Activated T-helper 17 cell treated with anti-CD3 and anti-CD28 coated beads, Interleukin-2, amount 50 U/mL, for 72 hours (primary cell): Measurements from ENCODE around the gene ZNF775. TPM values are rescaled to one million over a fixed set of nuclear protein-coding genes. Genes with fewer than 3 reads are reported as not detected.
"Not testable (repeated sequence)": the region's sequence is repeated elsewhere in the genome, so short reads cannot be mapped to it uniquely, and the experiment has no call there.

Experiments
- ATAC-seq: fragments of 150-1000 bp; cut with Tn5 transposase; replicated peaks from 2 replicates; pipeline ENCODE4 v1.10.0; 2021; ENCODE audit warnings: mild to moderate bottlenecking, moderate library complexity
- H3K27ac Mint-ChIP-seq: one replicate; pipeline ENCODE4 v1.8.0; 2022; ENCODE audit warnings: mixed read lengths
- H3K27me3 Mint-ChIP-seq: one replicate; pipeline ENCODE4 v1.8.0; 2022; ENCODE audit warnings: mixed read lengths
- H3K36me3 Mint-ChIP-seq: one replicate; pipeline ENCODE4 v1.8.0; 2022; ENCODE audit warnings: low read depth, mild to moderate bottlenecking, mixed read lengths
- H3K4me1 Mint-ChIP-seq: one replicate; pipeline ENCODE4 v1.8.0; 2022; ENCODE audit warnings: mixed read lengths
- H3K4me3 Mint-ChIP-seq: one replicate; pipeline ENCODE4 v1.8.0; 2022; ENCODE audit warnings: mild to moderate bottlenecking, mixed read lengths
- H3K9me3 Mint-ChIP-seq: one replicate; pipeline ENCODE4 v1.8.0; 2022; ENCODE audit warnings: mixed read lengths
- total RNA-seq, 2 donors: library from RNA; stranded (reverse); gene quantifications; one replicate each; pipeline ENCODE4 v1.2.3, GENCODE V29; 2022

ZNF775 gene
- total RNA-seq, 2 donors from 2014 or later: 2.5 to 3.2 TPM

DNA sequence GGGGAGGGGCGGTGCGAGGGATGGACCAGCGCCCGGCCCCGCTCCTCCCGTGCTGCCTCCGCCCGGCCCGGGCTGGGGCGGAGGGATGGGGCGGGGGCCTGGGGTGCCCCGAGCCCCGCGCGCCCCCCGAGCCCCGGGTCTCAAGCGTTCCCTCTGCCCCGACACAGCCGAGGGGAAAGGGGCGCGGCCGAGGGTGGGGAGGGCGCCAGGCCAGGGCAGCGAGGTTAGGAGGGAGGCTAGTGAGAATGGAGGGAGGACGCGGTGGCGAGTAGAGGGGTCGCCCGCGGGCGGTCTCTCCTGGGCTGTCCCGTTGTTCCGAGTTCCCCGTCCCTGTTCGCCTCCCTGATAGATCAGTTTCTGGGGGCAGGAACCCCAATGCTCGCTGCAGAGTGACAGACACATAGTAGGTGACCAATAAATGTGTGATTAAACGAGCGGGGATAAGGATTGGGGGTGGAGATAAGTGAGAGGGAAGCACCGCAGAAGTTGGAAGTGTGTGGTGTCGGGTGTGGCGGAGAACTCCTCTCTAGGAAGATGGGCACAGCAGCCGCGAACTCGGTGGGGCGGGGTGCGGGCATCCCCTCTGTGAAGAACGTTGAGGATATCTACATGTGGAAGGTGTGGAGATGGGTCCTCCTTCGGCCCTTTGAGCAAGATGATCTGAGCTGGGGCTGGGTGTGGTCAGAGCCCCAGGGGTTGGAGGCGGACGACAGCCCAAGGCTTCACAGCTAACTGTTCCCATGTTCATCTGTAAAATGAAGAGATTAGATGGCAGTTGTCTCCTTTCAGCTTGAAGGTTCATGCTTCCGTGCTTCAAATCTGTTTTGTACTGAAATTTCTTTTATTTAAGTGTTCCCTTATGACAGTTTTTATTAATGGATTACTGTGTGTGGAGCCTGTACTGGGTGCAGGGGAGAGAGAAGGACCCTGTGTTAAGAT lies 580 bp downstream of the ZNF775 start:
- no peaks in the 10 kb centered on the region for H3K27me3 Mint-ChIP-seq
- H3K36me3 Mint-ChIP-seq: peaks cover under 1% of the 10 kb centered on the region
- H3K4me1 Mint-ChIP-seq: peaks cover 33% of the 10 kb centered on the region
- H3K4me3 Mint-ChIP-seq: peak overlapping the region; percentile 91
- ATAC-seq: no peak
- no peaks in the 10 kb centered on the region for H3K9me3 Mint-ChIP-seq
- peak overlapping the region; percentile 85 for H3K27ac Mint-ChIP-seq

DNA sequence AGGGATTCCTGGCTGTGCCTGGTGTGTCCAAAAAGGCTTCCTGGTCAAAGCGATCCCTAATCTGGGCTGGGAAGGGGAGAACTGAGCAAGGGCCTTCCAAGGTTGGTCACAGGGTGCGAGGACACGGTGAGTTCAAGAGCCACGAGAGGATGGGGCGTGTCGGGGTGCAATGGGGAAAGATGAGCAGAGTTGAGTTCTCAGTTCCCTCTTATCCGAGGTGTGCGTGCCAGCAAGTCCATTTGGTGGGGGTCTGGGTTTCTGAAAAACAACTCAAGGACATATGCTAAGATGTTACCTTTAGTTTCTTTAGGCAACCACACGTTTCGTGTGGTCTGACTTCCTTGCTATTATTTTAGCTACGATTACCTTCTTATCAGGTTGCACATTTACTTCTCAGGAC lies 1.3 kb downstream of the ZNF775 start:
- no peak for ATAC-seq
- no peaks in the 10 kb centered on the region for H3K9me3 Mint-ChIP-seq
- H3K27me3 Mint-ChIP-seq: no peaks in the 10 kb centered on the region
- no peaks in the 10 kb centered on the region for H3K36me3 Mint-ChIP-seq
- peak overlapping the region; percentile 91 for H3K4me3 Mint-ChIP-seq
- peaks cover 33% of the 10 kb centered on the region for H3K4me1 Mint-ChIP-seq
- peak overlapping the region; percentile 85 for H3K27ac Mint-ChIP-seq

DNA sequence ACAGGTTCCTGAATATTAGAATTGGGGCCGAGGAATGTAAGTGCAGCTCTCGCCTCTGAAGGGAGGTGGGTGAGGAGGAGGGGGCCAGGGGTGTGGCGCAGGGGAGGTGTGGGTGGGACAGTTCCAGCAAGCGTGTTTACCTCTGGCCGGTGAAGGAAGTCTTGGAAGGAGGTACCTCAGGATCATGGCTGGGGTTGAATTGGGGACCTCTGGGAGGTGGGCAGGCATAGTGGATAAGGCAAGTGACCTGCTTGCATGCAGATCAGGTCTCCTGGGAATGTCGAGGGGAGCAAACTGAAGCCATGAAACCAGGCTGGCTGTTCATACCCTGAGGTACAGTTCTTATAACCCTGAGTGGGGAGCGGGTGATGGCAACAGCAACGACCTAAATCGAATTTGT lies 2.0 kb downstream of the ZNF775 start:
- Mint-ChIP-seq H3K9me3 (no peaks in the 10 kb centered on the region), H3K4me3 (no peak overlapping the region), H3K36me3 (no peaks in the 10 kb centered on the region), H3K27me3 (no peaks in the 10 kb centered on the region), H3K4me1 (peaks cover 28% of the 10 kb centered on the region), H3K27ac (no peak overlapping the region)
- no peak for ATAC-seq

DNA sequence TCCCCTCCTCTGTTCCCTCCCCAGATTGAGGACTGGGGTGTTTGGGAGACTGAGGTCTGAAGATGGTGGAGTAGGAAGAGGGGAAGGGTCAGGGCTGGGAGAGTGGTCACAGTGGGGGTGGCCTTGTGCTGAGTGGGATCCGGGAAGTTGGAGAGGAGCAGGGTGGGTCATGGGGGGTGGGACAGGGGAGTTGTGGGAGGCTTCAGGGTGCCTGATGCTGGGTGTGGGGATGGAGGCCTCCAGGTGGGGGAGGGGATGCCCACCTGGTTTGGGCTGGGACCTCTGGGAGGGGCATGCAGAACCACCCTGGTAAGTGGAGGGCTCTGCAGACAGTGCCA lies 2.6 kb downstream of the ZNF775 start:
- ATAC-seq: no peak
- Mint-ChIP-seq H3K4me1 (peaks cover 23% of the 10 kb centered on the region), H3K36me3 (no peaks in the 10 kb centered on the region), H3K4me3 (no peak overlapping the region), H3K9me3 (no peaks in the 10 kb centered on the region), H3K27me3 (no peaks in the 10 kb centered on the region), H3K27ac (no peak overlapping the region)

GRCh38 chr7:150382123-150382843 lies 3.2 kb downstream of the ZNF775 start:
- H3K4me1 Mint-ChIP-seq: peaks cover 23% of the 10 kb centered on the region
- H3K36me3 Mint-ChIP-seq: no peaks in the 10 kb centered on the region
- ATAC-seq: no peak
- no peak overlapping the region for H3K4me3 Mint-ChIP-seq
- H3K9me3 Mint-ChIP-seq: no peaks in the 10 kb centered on the region
- no peaks in the 10 kb centered on the region for H3K27me3 Mint-ChIP-seq
- H3K27ac Mint-ChIP-seq: no peak overlapping the region

DNA sequence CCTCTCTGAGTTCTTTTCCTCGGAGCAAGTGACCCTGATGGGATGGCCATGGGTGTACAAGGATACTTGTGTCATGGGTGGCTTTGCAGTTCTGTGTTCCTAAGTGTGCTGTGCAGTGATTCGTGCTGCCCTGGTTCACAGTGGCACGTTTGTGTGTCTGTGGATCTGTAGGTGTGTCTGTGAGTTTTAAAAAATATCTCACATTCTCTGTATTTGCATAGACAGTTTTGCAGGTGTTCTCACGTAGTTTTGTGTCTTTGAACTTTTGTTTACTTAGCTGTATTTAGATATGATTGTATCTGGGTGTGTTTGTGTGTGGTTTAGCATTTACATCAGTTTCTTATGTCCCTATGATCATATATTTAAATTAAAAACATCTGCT lies 3.7 kb downstream of the ZNF775 start:
- no peaks in the 10 kb centered on the region for H3K36me3 Mint-ChIP-seq
- H3K4me3 Mint-ChIP-seq: no peak overlapping the region
- peak overlapping the region; percentile 50 for H3K27ac Mint-ChIP-seq
- peaks cover 18% of the 10 kb centered on the region for H3K4me1 Mint-ChIP-seq
- no peak for ATAC-seq
- no peaks in the 10 kb centered on the region for H3K27me3 Mint-ChIP-seq
- no peaks in the 10 kb centered on the region for H3K9me3 Mint-ChIP-seq

GRCh38 chr7:150383710-150384397 lies 4.7 kb downstream of the ZNF775 start:
- Mint-ChIP-seq H3K9me3 (no peaks in the 10 kb centered on the region), H3K27me3 (no peaks in the 10 kb centered on the region), H3K4me1 (peaks cover 18% of the 10 kb centered on the region), H3K4me3 (no peak overlapping the region), H3K27ac (no peak overlapping the region), H3K36me3 (no peaks in the 10 kb centered on the region)
- ATAC-seq: no peak

- no peak overlapping the region for H3K4me3 Mint-ChIP-seq
- no peak for ATAC-seq
- H3K9me3 Mint-ChIP-seq: no peaks in the 10 kb centered on the region
- no peaks in the 10 kb centered on the region for H3K36me3 Mint-ChIP-seq
- H3K4me1 Mint-ChIP-seq: peaks cover 17% of the 10 kb centered on the region
- no peaks in the 10 kb centered on the region for H3K27me3 Mint-ChIP-seq
- H3K27ac Mint-ChIP-seq: no peak overlapping the region
Measured at GRCh38 chr7:150384406-150385301, 5.5 kb downstream of the ZNF775 start.

DNA sequence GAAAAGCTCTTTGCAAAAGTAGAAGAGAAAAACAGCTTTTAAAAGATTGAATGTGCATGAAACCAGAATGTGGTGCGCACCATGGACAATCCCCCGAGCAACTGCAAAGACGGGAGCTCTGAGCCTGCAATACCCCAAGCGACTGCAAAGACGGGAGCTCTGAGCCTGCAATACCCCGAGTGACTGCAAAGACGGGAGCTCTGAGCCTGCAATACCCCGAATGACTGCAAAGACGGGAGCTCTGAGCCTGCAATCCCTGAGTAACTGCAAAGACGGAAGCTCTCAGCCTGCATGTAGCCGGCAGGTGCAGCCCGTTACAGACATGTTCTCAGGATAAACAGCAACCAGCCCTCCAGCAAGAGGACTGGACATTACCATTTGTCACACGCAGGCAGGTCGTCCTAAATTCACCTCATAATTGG lies 6.2 kb downstream of the ZNF775 start:
- Mint-ChIP-seq H3K27me3 (no peaks in the 10 kb centered on the region), H3K27ac (no peak overlapping the region), H3K36me3 (no peaks in the 10 kb centered on the region), H3K4me1 (peaks cover 10% of the 10 kb centered on the region), H3K4me3 (no peak overlapping the region), H3K9me3 (no peaks in the 10 kb centered on the region)
- ATAC-seq: no peak

DNA sequence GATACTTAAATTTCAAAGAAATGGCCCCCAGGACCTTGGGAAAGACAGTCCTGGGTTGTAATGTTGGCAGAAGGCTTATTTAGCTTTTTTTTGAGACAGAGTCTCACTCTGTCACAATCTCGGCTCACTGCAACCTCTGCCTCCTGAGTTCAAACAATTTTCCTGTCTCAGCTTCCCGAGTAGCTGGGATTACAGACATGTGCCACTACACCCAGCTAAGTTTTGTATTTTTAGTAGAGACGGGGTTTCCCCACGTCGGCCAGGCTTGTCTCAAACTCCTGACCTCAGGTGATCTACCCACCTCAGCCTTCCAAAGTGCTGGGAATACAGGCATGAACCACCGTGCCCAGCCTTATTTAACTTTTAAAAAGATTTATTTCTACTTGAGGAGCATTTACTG lies 6.8 kb downstream of the ZNF775 start:
- H3K4me3 Mint-ChIP-seq, H3K4me1 Mint-ChIP-seq, H3K36me3 Mint-ChIP-seq, H3K27ac Mint-ChIP-seq, H3K27me3 Mint-ChIP-seq, H3K9me3 Mint-ChIP-seq, ATAC-seq: not testable (repeated sequence)

DNA sequence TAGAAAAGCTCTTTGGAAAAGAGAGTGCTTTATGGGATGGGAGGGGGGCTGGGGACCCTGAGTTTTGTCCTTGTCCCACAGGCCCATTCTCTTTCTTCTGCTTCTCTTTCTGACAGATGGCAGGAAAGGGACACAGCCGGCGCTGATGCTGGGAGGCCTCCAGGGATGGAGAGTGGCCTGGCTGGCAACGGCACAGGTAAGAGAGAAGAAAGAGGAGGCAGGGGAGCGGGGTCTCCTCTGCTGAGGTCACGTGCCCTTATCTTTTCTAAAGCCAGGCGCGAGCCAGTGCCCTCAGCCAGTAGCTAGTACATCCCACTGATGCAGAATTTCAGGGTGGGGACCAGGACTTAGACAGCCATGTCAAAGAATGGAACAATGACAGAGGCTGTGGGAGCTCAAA lies 9.2 kb downstream of the ZNF775 start:
- Mint-ChIP-seq H3K4me3 (no peak overlapping the region), H3K27me3 (no peaks in the 10 kb centered on the region), H3K4me1 (peaks cover under 1% of the 10 kb centered on the region), H3K27ac (no peak overlapping the region), H3K9me3 (no peaks in the 10 kb centered on the region), H3K36me3 (no peaks in the 10 kb centered on the region)
- ATAC-seq: no peak

DNA sequence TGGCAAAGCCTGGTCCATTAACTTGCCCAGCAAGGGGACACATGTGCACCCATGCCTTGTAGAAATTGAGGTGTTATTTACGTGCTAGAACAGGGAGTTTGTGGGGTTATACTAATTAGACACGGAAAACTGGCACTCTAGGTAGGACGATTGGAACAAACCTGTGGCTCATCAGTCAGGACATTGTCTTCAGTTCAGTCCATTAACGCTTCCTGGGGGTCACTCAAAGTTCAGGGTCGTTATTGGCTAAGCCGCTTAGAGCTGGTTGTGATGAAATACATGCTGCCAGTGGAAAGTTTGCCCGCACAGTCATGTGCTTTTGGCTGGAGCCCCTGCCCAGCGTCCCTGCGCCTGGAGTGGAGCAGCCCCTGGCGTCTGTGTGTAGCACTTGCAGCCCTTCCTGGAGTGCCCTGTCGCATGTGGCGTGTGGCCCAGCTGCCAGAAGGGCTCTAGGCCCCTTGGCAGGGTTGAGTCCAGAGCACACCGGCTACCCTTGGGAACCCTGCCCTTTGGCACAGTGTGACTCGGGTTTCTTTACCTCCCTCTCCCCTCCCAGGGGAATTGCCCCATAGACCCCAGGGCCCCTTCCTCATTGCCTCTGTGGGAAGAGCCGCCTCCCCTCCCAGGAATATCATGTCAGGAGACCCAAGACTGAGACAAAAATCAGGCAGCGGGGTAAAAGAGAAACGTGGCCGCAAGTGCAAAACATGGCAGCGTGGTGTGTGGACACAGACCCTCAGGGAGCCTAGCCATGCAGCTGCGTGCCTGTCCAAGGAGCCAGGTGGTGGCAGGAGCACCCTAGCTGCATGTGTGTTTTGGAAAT lies 9.8 kb downstream of the ZNF775 start:
- Mint-ChIP-seq H3K9me3 (no peaks in the 10 kb centered on the region), H3K4me3 (no peak overlapping the region), H3K36me3 (no peaks in the 10 kb centered on the region), H3K27ac (peak overlapping the region; percentile 49), H3K4me1 (no peaks in the 10 kb centered on the region), H3K27me3 (no peaks in the 10 kb centered on the region)
- ATAC-seq: no peak

- no peak overlapping the region for H3K4me3 Mint-ChIP-seq
- ATAC-seq: peak; percentile 24
- H3K9me3 Mint-ChIP-seq: no peaks in the 10 kb centered on the region
- no peaks in the 10 kb centered on the region for H3K36me3 Mint-ChIP-seq
- H3K27ac Mint-ChIP-seq: peak overlapping the region; percentile 49
- H3K4me1 Mint-ChIP-seq: no peaks in the 10 kb centered on the region
- H3K27me3 Mint-ChIP-seq: no peaks in the 10 kb centered on the region
Measured at GRCh38 chr7:150389532-150389816, 10.3 kb downstream of the ZNF775 start.
